22Rv1 (cell line): ENCODE results near the gene SLC6A13.
"Not testable (repeated sequence)": the region's sequence is repeated elsewhere in the genome, so short reads cannot be mapped to it uniquely, and the experiment has no call there.

Source experiments
- H3K27ac ChIP-seq: fragments of 450-650 bp; 2 replicates; pipeline ENCODE4 v1.5.1; 2017
- ZFX ChIP-seq: fragments of 450-650 bp; IDR thresholded peaks from 2 replicates; pipeline ENCODE4 v1.6.1; 2017; ENCODE audit warnings: antibody characterized with exemption, borderline replicate concordance
- TF ChIP-seq, protein P1 (sequence below): fragments of 450-650 bp; IDR thresholded peaks from 2 replicates; pipeline ENCODE4 v1.5.1; 2017; ENCODE audit warnings: mild to moderate bottlenecking

Gene SLC6A13

DNA sequence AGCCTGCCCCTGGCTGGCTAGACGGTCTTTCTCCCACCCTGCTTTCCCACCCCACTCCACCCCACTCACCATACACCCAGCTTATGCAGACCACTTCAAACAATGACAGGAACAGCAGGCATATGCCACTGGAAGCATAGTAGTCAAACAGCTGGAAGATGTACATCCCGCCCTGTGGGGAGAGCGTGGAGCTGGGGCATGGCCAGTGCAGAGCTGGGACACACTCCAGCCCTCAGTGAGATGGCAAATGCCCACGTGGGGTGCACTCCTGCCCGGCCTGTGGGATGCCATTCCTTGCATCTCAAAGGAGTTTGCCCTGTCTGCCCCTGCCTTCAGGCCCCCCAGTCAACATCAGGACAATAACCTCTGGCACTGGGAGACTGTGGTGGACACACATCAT, 67.5 kb downstream of the SLC6A13 start:
- TF ChIP-seq ZFX = no peak
- TF ChIP-seq, protein P1, sequence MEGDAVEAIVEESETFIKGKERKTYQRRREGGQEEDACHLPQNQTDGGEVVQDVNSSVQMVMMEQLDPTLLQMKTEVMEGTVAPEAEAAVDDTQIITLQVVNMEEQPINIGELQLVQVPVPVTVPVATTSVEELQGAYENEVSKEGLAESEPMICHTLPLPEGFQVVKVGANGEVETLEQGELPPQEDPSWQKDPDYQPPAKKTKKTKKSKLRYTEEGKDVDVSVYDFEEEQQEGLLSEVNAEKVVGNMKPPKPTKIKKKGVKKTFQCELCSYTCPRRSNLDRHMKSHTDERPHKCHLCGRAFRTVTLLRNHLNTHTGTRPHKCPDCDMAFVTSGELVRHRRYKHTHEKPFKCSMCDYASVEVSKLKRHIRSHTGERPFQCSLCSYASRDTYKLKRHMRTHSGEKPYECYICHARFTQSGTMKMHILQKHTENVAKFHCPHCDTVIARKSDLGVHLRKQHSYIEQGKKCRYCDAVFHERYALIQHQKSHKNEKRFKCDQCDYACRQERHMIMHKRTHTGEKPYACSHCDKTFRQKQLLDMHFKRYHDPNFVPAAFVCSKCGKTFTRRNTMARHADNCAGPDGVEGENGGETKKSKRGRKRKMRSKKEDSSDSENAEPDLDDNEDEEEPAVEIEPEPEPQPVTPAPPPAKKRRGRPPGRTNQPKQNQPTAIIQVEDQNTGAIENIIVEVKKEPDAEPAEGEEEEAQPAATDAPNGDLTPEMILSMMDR = no peak
- no peak overlapping the region for H3K27ac ChIP-seq

DNA sequence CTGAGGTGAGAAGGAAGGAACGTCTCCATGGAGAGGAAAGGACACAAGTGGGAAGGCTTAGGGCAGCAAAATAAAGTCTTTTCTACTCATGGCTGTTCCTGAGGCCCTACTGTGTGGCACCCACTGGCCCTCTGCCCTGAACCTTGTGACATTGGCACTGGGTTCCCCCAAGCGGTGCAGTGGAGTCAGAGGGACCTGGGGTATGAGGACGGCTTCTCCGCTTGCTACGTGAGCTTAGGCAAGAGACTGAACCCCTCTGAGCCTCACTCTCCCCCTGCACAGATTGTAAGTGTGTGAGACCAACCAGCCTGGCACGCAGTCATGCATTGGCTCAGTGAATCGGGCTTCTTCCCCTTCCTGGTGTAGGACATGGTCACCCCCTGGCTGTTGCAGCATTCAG, 68.4 kb downstream of the SLC6A13 start:
- TF ChIP-seq ZFX = no peak

DNA sequence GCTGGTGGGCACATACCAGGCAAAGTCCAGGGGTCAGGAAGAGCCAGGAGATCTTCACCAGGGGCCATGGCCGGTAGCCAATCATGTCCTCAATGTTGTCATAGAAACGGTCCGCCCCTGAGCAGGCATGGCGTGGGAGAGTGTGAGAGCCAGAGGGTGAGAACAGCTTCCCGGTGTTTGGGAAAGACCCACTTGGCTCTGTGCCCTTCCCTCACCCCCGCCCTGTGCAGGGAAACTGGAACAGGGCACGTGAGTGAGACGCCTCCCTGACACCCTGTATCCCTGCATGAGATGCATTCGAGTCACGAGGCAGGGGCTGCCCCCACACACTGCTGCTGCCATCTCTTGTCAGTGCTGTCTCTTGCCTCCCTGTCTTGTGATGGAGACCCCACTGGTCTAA, 69.4 kb downstream of the SLC6A13 start:
- TF ChIP-seq, protein P1 = no peak
- no peak for TF ChIP-seq ZFX
- no peak overlapping the region for H3K27ac ChIP-seq

More for the DNA sequence above, 68.4 kb downstream of the SLC6A13 start:
- H3K27ac ChIP-seq = no peak overlapping the region

DNA sequence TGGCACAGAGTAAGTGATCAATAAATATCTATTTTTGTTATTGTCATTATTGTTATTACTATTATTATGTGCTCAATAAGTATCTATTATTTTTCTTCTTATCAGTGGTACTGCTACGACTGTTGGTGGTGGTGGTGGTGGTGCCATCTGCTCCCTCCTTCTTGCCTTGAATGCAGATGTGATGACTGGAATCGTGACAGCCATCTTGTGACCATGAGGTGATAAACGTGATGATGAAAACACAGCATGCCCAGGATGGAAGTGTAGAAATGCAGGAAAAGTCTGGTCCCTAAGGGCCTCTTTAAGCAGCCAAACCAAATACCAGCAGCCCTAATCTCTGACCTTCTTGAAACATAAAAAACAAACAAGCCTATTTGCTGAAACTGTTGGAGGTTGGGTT, 71.1 kb downstream of the SLC6A13 start:
- TF ChIP-seq ZFX = no peak
- TF ChIP-seq, protein P1 = no peak
- H3K27ac ChIP-seq = no peak overlapping the region

DNA sequence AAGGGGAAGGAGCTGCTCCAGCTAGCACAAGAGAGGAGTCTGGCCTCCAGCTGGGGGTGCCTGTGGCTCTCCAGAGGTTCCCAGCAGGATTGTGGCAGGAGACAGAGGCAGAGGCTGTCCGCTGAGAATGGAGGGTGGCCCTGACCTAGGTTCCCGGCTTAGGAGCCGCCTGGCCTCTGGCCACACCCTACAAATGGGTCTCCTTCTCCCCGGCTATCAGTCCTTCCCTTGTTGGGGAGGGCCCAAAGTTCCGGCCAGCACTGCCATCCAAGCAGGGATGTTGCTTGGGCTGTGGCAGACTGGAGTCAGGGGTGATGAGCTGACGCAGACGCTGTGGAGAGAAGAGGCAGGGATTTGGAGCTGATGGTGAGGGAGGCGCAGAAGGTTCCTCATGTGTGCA, 71.8 kb downstream of the SLC6A13 start:
- TF ChIP-seq, protein P1 = no peak
- TF ChIP-seq ZFX = no peak
- H3K27ac ChIP-seq = no peak overlapping the region

DNA sequence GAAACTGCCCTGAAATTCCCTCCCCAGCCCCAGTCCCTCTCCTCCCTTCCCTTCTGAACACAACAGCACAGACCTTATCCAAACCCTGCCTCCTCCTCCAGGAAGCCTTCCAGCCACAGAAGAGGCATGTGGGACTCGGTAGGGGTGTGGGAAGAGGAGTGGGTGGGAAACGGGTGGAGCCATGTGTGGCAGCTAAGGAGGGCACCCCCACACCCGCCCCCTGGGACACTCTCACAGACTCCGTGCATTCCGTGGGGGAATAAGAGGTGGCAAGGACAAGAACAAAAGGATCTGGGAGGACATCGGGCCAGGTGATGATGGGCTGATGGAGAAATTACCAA, 73.0 kb downstream of the SLC6A13 start:
- no peak for TF ChIP-seq ZFX
- TF ChIP-seq, protein P1 = no peak
- no peak overlapping the region for H3K27ac ChIP-seq

DNA sequence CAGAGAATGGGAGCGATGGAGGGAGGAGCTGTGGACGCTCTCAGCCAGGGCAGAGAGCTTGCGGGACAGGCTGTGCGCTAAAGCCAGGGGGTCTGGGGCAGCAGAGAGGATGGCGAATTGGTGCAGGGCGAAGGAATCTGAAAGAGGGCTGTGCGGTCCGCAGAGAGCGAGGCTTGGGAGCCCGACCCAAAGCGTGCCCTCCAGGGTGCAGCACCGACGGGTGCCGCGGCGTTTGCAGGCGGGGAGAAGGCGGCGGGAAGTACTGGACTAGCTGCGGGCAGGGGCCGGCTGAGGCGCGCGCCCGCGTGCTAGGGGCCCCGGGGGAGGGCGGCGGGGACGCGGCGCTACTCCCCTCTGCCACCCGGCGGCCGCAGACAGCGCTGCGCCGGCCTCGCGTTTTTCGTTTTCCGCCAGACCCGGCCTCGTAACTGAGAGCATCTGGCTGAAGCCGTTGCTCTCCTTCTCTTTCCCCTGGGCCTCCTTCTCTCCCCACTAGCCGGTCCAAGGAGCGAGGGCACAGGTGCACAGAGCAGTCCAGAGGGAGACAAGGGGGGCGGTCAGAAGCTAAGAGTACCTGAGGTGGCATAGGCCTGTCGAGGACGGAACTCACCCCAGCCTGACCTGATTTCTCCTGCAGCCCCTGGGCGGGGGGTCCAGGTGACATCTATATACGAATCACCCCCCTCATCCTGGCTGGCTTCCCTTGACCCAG, 73.6 kb downstream of the SLC6A13 start:
- H3K27ac ChIP-seq = no peak overlapping the region
- no peak for TF ChIP-seq ZFX
- TF ChIP-seq, protein P1 = peak; percentile 98

DNA sequence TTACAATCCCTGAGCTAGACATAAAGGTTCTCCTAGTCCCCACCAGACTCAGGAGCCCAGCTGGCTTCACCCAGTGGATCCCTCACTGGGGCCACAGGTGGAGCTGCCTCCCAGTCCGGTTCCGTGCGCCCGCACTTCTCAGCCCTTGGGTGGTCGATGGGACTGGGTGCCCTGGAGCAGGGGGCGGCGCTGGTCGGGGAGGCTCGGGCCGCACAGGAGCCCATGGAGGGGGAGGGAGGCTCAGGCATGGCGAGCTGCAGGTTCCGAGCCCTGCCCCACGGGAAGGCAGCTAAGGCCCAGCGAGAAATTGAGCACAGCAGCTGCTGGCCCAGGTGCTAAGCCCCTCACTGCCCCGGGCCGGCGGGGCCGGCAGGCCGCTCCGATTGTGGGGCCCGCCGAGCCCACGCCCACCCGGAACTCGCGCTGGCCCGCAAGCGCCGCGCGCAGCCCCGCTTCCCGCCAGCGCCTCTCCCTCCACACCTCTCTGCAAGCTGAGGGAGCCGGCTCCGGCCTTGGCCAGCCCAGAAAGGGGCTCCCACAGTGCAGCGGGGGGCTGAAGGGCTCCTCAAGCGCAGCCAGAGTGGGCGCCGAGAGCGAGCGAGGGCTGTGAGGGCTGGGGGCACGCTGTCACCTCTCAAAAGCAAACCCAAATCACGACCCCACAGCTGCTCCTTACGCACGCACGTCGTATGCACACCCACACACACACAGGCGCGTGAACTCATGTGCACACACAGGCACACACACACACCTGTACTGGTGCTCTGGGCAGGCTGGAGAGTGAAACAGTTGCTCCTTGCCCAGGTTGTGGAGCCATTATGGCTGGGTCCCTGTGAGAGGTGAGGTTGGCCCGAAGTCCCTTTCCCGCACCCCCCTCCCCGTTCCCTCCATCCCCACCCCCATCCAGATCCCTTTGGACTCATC, 74.4 kb downstream of the SLC6A13 start:
- H3K27ac ChIP-seq = not testable (repeated sequence)
